Epithelial cell of proximal tubule (primary cell): ENCODE measurements around the gene EFCAB6. TPM values are rescaled to one million over a fixed set of nuclear protein-coding genes. Genes with fewer than 3 reads are reported as not detected.

Experiments used
- DNase-seq: peaks from one replicate; pipeline ENCODE4 v3.0.0-alpha.2; 2011; ENCODE audit warnings: low read depth
- H3K4me3 ChIP-seq: 2 replicates; pipeline ENCODE4 v1.5.1; 2011; ENCODE audit warnings: low read depth, mild to moderate bottlenecking, low read length
- total RNA-seq: library from RNA; depleted of rRNA; stranded (reverse); fragments of >200 nt; gene quantifications from 2 replicates; pipeline ENCODE4 v1.2.3, GENCODE V29; 2015
- TF ChIP-seq, protein P1 (sequence below): conservative IDR thresholded peaks from 2 replicates; pipeline ENCODE4 v1.5.1; 2012; ENCODE audit warnings: low read depth, mild to moderate bottlenecking, low read length

The EFCAB6 gene
- total RNA-seq, 1 donor from 2014 or later = 0.23 TPM

DNA sequence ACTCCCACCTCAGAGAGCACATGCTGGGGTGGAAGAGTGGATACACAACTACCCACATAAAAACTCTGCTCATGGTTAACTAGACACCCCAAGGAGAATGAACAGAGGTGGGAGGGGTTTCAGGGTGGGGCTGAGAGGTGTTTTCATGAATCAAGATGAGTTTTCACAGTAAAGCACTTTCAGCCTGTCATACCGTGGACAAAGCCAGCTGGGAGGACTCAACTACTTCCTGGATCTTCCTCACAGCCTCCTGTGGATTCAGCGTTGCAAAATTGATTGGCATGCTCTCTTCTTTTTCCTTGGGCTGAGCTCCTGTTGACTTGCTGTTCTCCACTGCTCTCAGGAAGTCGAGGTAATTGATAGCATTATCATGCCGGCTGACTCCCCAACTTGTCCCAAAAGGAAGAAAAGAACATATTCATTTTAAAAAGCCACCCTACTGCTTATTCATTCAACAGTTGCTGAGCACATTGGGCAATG is 231.8 kb downstream of the EFCAB6 start:
- DNase-seq = no peak
- no peak overlapping the region for H3K4me3 ChIP-seq
- TF ChIP-seq, protein P1, sequence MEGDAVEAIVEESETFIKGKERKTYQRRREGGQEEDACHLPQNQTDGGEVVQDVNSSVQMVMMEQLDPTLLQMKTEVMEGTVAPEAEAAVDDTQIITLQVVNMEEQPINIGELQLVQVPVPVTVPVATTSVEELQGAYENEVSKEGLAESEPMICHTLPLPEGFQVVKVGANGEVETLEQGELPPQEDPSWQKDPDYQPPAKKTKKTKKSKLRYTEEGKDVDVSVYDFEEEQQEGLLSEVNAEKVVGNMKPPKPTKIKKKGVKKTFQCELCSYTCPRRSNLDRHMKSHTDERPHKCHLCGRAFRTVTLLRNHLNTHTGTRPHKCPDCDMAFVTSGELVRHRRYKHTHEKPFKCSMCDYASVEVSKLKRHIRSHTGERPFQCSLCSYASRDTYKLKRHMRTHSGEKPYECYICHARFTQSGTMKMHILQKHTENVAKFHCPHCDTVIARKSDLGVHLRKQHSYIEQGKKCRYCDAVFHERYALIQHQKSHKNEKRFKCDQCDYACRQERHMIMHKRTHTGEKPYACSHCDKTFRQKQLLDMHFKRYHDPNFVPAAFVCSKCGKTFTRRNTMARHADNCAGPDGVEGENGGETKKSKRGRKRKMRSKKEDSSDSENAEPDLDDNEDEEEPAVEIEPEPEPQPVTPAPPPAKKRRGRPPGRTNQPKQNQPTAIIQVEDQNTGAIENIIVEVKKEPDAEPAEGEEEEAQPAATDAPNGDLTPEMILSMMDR = no peak

DNA sequence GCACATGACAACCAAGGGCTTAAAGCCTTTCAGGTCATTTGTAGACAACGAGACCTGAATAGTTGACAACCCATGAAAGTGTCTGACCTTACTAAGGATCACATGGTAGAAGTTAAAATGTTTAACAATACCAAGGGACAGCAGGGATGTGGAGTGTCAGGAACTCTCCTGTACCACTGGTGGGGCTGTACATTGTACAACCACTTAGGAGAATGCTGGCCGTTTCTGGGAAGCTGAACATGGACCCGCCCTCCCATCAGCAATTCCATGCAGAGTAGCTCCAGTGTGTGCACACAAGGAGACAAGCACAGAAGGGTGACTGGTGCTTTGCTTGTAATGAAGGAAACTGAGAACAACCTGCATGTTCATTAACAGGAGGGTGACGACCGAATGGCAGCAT is 237.4 kb downstream of the EFCAB6 start:
- TF ChIP-seq, protein P1 = no peak
- no peak overlapping the region for H3K4me3 ChIP-seq
- no peak for DNase-seq

DNA sequence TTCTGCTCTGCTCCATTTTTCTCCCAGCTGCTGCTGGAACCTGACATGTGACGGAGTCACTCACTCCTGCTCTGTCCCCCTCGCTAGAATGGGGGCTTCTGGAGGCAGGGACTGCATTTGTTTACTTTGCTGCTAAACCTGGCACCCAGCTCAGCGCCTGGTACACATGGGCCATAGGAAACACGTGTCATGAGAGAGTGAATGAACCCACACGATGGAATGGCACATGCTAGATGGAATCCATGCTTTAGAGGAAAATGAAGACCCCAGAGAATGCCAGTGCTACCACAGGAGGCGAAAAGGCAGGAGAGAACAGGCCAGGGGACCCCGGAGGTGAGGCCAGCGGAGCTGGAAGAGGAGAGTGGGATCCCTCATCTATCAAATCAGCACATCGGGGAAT is 239.4 kb downstream of the EFCAB6 start:
- TF ChIP-seq, protein P1 = no peak
- DNase-seq = no peak
- H3K4me3 ChIP-seq = no peak overlapping the region

DNA sequence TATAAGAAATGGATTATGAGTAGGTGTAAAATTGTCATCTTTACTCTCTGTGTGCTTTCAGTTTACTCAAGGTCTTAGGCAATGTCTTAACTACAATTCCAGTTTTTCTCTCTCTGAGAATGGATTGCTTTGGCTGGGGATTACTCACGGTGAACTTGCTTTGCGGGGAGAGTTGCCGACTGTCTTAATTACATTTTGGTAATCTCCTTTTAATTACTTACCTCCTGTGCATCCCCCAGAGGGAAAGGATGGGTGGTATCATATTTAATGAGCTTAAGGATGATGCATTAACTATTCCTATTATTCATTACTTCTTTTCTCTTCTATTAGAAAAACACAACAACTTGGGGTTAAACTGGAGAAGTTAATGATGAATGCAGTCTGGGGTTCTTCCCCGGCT is 240.9 kb downstream of the EFCAB6 start:
- DNase-seq = no peak
- TF ChIP-seq, protein P1 = no peak
- H3K4me3 ChIP-seq = no peak overlapping the region

DNA sequence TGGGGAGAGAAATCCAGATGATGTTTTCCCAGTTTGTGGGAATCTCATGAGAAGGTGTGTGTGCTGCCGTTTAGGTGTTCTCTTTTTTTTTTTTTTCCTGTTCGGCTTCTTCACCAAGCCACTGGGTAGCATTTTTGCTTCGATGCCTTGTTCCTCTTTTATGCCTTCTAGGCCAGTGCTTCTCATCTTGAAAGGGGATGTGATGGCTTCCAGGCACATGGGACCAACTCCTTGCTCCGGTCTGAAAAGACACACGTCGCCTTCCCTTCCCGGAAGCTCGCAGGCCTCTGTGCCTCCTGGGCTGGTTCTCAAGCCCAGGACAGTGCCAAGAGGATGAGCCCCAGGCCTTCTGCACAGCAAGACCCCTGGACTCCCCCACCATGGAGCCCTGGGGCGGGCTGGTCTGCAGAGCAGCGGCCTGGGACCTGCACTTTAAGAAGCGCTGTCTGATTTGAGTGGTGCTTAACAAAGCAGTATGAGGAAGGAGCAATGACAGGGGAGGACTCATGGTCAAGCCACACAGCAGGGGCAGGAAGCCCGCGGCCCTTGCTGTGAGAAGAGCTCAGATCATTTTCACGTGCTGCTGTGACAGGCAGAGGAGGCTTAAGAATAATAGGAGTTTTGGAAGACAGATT is 241.5 kb downstream of the EFCAB6 start:
- no peak for DNase-seq
- H3K4me3 ChIP-seq = no peak overlapping the region
- TF ChIP-seq, protein P1 = no peak

DNA sequence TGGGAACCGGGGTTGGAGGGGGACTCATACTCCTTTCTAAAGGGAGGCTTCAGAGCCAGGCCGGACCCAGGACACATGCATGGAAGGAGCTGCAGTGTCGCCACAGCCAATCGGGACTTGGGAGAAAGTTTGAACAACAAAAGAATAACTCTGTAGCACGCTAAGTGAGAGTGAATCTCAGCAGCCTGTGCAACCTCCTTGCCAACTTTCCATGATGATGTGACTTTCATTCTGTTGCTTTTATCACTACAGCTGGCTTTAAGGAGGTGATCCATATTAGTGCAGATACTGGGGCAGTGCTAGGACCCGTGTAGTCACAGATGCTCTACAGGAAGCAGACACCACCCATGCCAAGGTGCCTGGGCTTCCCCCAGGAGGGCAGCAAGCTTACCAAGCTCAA is 243.0 kb downstream of the EFCAB6 start:
- TF ChIP-seq, protein P1 = no peak
- no peak overlapping the region for H3K4me3 ChIP-seq
- no peak for DNase-seq

DNA sequence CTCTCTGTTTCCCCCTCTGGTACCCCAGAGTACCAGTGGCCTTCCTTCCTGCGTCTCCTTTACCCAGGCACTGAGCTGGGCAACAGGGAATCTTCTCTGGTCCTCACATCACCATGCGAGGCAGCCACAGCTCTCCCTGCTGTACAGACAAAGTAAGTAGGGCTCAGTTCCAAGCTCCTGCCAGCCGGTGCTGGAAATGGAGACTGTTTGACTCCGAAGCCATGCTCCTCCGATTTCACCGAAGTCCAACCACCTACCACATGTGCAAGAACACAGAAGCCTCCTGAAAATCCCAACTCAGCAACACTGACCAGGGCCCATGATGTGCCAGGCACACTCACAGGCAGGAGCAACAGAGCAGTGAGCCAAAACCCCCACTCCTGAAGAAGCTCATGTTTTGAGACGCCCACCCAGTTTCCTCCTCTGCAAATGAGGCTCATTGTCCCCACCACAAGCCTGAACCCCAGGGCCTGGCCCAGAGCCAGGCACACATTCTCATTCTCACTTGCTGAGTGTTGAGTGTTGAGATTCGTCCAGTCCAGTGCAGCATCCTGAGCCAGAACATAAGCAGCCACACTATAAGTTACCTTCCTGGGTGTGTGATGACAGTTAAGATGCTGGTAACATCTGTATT is 244.3 kb downstream of the EFCAB6 start:
- TF ChIP-seq, protein P1 = no peak
- DNase-seq = no peak
- no peak overlapping the region for H3K4me3 ChIP-seq
